IPS-18c (cell line): Measurements from ENCODE around the gene PHLPP1.

Experiments
- H3K4me3 ChIP-seq: 2 replicates; pipeline ENCODE4 v1.7.0; 2013; ENCODE audit warnings: low read depth, mild to moderate bottlenecking, low read length, moderate library complexity; ENCODE audit not compliant: insufficient read depth
- H3K9me3 ChIP-seq: one replicate; pipeline ENCODE4 v1.6.1; 2013; ENCODE audit warnings: mild to moderate bottlenecking, low read length, moderate library complexity; ENCODE audit not compliant: control insufficient read depth, insufficient read depth

The PHLPP1 gene

DNA sequence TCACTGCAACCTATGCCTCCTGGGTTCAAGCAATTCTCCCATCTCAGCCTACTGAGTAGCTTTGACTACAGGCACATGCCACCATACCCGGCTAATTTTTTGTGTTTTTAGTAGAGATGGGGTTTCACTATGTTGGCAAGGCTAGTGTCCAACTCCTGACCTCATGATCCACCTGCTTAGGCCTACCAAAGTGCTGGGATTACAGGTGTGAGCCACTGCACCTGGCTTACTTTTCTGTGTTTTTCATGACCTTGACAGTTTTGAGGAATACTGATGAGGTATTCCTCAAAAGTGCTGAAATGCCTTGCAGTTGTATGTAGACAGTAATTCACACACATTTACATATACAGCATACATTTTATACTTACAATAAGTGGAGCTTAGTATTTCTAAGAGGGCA lies 126.1 kb downstream of the PHLPP1 start:
- H3K9me3 ChIP-seq = no peaks in the 10 kb centered on the region

DNA sequence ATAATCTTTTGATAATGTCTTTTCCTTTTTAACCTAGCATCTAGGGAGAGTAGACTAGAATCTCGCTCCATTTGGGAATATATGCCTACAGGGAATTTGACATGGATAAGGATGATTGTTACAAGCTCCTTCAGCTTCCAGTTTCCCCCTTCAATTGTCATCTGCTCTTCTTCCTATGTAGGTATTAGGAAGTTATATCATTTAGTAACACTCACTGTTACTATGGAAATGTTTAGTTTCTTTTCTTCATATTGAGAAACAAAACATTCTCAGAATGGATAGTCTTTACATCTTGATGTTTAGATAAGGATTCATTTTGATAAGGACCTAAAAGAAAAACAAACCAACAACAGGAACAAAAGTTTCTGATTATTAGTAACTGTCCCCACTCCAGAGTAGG lies 127.6 kb downstream of the PHLPP1 start:
- no peak overlapping the region for H3K4me3 ChIP-seq
- H3K9me3 ChIP-seq = no peaks in the 10 kb centered on the region

More for the DNA sequence above, 126.1 kb downstream of the PHLPP1 start:
- H3K4me3 ChIP-seq = no peak overlapping the region

DNA sequence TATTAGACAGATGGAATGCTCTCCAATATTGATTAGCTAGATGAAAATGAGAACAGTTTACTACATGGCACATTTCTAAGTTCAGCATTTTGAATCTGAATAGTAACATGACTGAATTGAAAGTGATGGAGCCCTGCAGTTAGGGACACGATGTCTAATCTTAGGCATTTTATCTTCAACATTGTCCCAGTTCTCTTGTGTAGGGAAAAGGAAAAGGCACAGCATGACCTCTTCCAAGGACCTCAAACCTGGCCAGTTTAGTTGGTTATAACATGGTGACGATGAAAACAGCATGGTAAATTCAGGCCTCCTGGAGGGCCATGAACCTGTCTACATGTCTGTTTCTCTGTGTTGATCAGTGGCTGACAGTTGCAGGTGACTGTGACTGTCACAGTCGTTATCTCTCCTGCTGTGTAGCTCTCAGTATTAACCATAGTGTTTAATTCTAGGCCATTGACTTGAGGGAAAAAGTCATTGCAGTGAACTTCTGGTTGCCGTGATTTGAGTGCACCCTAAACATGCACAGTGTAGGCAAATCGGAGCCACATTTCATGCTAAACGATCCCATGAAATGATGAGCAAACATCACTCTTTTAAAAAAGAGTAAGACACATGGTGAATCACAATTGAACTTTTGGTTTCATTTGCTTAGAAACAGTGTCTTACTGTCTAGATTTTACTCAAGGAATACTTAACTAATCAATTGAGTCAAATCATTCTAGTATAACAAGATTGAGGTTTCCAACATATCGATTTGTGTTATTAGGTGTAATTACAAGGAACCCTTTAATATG lies 129.7 kb downstream of the PHLPP1 start:
- no peaks in the 10 kb centered on the region for H3K9me3 ChIP-seq
- no peak overlapping the region for H3K4me3 ChIP-seq

DNA sequence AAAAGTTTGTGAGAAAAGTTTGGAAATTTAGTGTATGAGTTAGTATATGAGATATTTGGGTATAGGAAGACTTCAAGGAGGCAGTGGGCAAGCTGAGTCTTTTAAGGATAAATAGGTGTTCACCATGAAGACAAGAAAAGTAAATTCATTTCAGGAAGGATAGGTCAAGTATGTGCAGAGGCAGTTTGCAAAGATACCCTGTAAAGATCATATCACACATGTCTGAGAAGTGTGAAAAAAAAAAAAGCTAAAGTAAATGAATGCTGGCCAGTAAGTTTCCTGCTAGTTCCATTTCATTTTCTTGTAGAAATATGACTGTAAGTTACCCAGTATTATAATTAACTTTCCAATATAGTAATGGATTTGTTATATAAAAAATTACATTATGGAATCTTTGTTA lies 131.0 kb downstream of the PHLPP1 start:
- H3K9me3 ChIP-seq = no peaks in the 10 kb centered on the region
- H3K4me3 ChIP-seq = no peak overlapping the region

DNA sequence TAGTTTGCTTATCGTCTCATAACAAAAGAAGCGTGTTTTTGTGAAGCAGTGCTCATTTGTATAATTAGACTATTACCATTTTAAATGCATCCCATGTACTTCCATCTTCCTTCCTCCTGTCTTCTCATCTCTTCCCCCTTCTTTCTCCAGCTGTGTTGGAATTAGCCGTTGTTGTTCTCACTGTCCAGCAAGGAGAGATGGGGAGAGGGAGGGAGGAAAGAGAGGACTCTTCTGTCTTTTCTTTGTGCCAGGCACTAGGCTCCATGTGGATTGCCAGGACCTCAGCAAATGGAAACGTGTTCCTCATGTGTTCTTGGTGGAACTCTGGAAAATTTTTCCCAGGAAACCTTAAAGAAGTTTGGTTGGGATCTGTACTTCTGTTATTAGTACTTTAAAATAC lies 131.7 kb downstream of the PHLPP1 start:
- H3K4me3 ChIP-seq = no peak overlapping the region
- H3K9me3 ChIP-seq = no peaks in the 10 kb centered on the region

DNA sequence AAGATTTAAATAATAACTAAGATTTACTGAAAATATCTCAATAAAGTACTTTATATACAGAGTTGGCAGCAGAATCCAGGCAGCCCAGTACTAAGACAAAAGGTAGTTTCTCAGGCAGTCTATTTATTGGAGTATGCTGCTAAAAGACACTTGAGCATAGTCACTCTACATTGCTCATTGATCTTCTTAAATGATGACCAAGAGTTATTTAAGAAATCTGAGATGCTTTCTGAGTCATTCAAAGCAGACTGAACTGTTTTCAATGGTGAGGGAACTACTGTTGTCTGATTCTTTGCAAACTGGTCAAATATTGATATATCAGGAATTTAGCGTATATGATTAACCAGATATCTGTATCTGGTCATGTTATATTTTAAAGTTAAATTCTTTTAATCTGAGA lies 133.6 kb downstream of the PHLPP1 start:
- H3K4me3 ChIP-seq = no peak overlapping the region
- H3K9me3 ChIP-seq = no peaks in the 10 kb centered on the region

DNA sequence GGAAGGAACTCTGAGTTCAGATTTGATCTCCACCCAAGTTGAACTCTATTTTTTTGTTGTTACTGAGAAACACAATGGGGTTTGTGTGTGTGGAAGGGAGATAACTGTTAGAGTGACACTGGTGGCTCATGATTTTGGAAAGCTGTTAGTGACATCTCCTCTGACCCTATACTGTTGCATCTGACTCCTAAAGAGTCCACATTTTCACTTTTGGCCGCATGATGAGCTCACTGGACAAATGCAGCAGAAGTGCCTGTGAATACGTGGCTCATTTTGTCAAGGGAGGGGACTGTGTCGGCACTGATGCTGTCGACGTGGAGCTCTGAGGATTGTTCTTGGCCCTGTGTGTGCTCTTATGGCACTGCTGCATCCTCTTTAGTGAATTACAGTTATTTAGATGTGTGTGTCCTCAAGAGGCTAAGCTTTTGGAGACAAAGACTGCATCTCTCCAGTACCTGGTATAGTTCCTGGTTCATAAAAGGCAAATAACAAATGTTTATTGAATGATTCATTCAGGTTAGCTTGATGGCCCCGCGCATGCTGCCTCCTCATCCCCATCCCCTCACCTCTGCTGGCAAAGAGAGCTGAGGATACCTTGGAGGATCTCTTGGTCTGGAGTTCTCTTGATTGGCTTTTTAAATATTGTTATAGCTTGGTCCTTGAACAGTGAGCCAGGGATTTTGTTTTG lies 135.4 kb downstream of the PHLPP1 start:
- H3K9me3 ChIP-seq = no peaks in the 10 kb centered on the region
- H3K4me3 ChIP-seq = no peak overlapping the region

DNA sequence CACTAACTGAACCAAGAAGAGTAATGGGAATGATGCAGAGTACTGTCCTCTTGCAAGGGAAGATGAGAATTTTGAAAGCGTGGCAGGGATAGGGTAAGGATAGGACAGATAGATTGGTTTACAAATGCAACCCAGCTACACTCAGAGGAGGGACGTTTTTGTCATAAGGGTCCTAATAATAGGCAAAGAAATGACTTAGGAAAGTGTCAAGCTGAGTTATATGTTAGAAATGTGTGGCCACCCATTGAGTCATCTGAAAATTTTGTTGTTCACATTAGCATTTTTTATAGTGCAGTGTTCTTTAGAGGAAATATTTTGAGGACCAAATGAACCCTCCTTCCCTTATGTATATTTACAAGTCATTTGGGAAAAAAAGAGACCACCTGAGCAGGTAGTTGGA lies 137.5 kb downstream of the PHLPP1 start:
- Histone ChIP-seq H3K4me3 (no peak overlapping the region), H3K9me3 (no peaks in the 10 kb centered on the region)

DNA sequence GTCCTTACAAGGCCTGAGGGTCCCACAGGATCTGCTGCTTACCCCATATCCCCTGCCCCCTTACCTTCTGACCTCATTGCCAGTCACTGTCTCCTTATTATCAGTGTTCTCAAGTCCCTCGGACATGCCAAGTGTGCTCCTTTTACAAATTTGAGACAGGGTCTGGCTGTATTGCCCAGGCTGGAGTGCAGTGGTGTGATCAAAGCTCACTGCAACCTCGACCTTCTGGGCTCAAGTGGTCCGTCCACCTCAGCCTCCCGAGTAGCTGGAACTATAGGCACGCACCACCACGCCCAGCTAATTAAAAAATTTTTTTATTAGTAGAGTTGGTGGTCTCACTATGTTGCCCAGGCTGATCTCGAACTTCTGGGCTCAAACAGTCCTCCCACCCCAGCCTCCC lies 141.0 kb downstream of the PHLPP1 start:
- no peaks in the 10 kb centered on the region for H3K9me3 ChIP-seq
- H3K4me3 ChIP-seq = no peak overlapping the region

DNA sequence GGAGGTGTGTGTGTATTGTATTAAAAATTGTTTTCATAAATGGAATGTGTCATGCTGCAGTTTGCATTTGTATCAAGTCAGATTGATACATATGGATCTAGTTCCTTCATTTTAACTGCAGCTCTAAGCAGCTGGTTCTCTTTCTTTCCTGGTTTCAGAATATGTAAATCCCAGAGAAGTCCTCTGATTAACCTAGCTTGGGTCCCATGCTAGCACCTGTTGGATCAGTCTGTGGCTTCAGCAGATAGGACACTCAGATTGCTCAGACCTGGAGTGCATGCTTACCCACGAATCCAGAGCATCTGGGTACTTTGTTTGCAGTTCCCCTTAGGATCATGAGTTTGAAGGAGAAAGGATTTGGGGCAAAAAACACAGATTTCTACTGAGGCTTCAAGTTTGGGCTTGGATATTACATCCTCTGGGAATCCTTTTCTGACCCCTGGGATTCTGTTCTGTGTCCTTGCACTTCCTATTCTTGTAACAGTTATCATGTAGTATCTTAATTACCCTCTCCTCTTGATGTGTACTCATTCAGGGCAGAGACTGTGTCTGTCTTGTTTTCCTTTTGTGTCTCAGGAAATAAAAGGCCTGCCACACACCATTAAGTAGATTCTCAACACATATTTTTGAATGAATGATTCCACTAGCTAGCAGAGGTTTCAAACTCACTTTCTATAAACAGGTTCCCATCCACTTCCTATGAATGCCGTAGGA lies 142.1 kb downstream of the PHLPP1 start:
- Histone ChIP-seq H3K9me3 (no peaks in the 10 kb centered on the region), H3K4me3 (no peak overlapping the region)

DNA sequence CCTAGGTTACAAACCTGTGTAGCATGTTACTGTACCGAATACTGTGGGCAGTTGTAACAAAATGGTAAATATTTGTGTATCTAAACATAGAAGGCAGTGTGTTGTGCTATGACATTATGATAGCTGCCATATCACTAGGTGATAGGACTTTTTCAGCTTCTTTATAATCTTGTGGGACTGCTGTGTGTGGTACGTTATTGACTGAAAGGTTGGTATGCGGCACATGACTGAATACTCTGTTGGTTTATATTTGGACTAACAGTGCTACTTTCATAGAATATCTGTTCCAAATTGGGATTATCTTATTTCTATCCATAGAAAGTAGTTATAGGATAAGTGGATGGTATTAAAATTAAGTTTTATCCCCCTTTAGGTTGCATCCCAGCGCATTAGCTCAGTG lies 144.7 kb downstream of the PHLPP1 start:
- Histone ChIP-seq H3K9me3 (no peaks in the 10 kb centered on the region), H3K4me3 (no peak overlapping the region)

DNA sequence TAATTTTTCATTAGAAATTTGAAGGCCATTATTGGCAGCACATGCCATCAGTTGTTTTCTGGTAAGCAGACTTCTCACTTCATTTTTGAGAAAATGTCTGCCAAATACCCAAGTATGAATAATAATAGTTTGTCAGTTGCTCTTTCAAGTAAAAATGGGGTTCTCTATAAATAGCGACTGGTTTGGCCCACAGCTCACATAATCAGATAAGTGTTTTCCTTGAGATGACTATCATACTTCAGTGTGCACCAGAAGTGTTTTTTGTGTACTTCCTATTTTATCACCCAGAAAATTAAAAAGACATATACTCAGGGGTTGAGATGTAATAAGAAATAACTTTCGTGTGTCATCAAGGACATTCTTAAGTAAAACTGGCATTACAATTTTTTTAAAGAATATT lies 147.1 kb downstream of the PHLPP1 start:
- Histone ChIP-seq H3K4me3 (no peak overlapping the region), H3K9me3 (no peaks in the 10 kb centered on the region)

DNA sequence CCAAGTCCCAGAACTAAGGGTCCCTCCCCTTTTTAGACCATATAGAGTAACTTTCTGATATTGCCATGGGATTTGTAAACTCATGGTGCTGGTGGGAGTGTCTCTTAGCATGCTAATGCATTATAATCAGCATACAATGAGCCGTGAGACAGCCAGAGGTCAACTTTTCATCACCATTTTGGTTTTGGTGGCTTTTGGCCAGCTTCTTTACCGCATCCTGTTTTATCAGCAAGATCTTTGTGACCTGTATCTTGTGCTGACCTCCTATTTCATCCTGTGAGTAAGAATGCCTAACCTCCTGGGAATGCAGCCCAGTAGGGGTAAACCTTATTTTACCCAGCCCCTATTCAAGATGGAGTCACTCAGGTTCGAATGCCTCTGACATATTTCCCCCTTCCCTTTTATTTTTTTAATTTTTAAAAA lies 148.2 kb downstream of the PHLPP1 start:
- Histone ChIP-seq H3K9me3 (no peaks in the 10 kb centered on the region), H3K4me3 (no peak overlapping the region)

DNA sequence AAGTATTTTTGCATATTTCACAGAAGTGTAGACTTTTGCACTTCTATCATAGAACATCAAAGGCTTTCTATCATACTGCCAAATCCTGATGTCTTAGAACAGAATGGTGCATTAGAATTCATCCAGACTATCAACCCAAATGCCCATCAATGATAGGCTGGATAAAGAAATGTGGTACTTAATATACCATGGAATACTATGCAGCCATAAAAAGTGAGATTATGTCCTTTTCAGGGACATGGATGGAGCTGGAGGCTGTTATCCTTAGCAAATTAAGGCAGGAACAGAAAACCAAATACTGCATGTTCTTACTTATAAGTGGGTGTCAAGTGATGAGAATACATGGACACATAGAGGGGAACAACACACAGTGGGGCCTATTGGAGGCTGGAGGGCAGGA lies 150.2 kb downstream of the PHLPP1 start:
- H3K9me3 ChIP-seq = no peaks in the 10 kb centered on the region
- no peak overlapping the region for H3K4me3 ChIP-seq

DNA sequence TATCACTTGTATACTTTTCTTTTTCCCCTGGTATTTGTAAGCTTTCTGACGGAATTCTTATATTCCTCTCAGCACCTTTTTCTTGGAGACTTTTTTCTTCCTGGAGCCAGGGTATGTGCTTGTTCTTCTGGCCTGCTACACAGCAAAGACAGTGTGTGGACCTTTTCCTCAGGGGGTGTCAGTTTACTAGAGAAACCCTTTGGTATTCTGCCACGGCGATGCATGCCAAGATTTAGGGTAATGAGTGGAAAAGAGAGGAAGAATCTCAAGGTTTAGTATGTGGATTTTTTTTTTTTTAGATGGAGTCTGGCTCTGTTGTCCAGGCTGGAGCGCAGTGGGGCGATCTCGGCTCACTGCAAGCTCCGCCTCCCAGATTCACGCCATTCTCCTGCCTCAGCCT lies 152.2 kb downstream of the PHLPP1 start:
- no peak overlapping the region for H3K4me3 ChIP-seq
- no peaks in the 10 kb centered on the region for H3K9me3 ChIP-seq

DNA sequence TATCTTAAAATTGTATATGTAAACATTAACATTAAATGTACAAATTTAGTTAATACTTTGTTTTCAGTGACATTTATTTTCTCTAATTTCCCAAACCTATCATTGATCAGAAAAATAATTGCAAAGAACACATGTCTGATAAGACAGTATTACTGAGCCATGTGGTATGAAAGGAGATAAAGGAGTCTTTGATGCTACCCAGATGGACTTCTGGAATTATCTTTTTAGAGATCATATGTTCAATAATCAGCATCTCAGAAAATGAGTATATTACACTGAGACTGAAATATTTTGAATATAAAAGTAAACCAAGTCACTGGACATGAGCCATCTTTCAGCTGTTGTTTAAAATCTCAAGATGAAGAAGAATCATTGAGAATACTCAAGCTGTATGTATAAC lies 153.3 kb downstream of the PHLPP1 start:
- Histone ChIP-seq H3K9me3 (no peaks in the 10 kb centered on the region), H3K4me3 (no peak overlapping the region)

DNA sequence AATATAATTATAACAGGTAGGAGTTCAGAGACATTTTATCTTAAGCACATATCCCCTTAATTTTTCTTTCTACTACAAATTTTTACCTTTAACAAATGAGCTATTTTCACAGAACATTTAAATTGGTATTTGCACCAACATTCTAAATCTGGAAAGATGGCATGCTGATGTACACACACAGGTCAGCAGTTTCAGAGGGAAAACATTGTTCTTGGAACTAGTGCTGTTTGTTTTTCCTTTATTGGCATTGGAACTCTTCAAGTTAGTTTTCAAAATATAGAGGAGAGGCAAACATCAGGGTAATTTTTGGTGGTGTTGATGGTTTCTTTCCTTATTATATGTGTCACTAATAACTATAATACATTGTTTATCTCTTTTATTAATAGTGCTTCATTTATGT lies 155.3 kb downstream of the PHLPP1 start:
- H3K4me3 ChIP-seq = no peak overlapping the region
- no peaks in the 10 kb centered on the region for H3K9me3 ChIP-seq

DNA sequence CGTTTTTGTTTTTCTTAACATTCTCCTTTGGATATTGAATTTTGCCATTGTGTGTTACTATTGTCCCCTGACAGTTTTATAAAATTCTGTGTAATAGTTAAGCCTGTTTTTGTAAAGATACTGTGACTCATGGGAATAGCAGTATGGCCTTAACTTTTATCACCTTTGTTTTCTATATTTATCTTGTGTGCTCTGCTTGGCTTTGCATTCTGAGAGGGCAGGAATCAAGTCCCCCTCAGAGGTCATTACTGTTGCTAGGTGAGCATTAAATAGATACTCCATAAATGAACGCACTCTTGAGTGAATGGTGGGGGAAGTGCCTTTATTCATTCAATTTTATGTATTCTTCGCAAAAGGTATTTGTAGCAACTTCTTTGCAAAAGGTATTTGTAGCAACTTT lies 160.0 kb downstream of the PHLPP1 start:
- Histone ChIP-seq H3K9me3 (no peaks in the 10 kb centered on the region), H3K4me3 (no peak overlapping the region)
